ENCODE data around the gene PCDHGA10.
"Not testable (repeated sequence)": the region's sequence is repeated elsewhere in the genome, so short reads cannot be mapped to it uniquely, and the experiment has no call there.

PCDHGA10 gene

GRCh38 chr5:141413540-141414069 is 818 bp downstream of the PCDHGA10 start:
- TF ChIP-seq TAF1 (IDR thresholded peaks at IDR 0.05; ENCODE audit: borderline replicate concordance, insufficient read depth, low read length) (no peak), POLR2AphosphoS5 (IDR thresholded peaks at IDR 0.05; ENCODE audit: low read depth, low read length) (no peak), SIN3A (IDR thresholded peaks at IDR 0.05; ENCODE audit: borderline replicate concordance, insufficient read depth, low read length) (no peak), FOXP2 (optimal IDR thresholded peaks at IDR 0.05; ENCODE audit: borderline replicate concordance, extremely low read depth, extremely low read length, insufficient read depth) (no peak)
- TF ChIP-seq, protein P1, sequence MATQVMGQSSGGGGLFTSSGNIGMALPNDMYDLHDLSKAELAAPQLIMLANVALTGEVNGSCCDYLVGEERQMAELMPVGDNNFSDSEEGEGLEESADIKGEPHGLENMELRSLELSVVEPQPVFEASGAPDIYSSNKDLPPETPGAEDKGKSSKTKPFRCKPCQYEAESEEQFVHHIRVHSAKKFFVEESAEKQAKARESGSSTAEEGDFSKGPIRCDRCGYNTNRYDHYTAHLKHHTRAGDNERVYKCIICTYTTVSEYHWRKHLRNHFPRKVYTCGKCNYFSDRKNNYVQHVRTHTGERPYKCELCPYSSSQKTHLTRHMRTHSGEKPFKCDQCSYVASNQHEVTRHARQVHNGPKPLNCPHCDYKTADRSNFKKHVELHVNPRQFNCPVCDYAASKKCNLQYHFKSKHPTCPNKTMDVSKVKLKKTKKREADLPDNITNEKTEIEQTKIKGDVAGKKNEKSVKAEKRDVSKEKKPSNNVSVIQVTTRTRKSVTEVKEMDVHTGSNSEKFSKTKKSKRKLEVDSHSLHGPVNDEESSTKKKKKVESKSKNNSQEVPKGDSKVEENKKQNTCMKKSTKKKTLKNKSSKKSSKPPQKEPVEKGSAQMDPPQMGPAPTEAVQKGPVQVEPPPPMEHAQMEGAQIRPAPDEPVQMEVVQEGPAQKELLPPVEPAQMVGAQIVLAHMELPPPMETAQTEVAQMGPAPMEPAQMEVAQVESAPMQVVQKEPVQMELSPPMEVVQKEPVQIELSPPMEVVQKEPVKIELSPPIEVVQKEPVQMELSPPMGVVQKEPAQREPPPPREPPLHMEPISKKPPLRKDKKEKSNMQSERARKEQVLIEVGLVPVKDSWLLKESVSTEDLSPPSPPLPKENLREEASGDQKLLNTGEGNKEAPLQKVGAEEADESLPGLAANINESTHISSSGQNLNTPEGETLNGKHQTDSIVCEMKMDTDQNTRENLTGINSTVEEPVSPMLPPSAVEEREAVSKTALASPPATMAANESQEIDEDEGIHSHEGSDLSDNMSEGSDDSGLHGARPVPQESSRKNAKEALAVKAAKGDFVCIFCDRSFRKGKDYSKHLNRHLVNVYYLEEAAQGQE (IDR thresholded peaks at IDR 0.05; ENCODE audit: insufficient read depth in 1 of 2, low read depth in 2 of 2, low read length in 2 of 2): no peak

GRCh38 chr5:141417494-141418172 is 4.8 kb downstream of the PCDHGA10 start, which contains the start of gene PCDHGB7:
TSS of gene PCDHGB7 (plus strand) at chr5:141417677. CDS start at chr5:141417860, 183 bp downstream.
- TF ChIP-seq SIN3A (IDR thresholded peaks at IDR 0.05; ENCODE audit: borderline replicate concordance, insufficient read depth, low read length); FOXP2 (optimal IDR thresholded peaks at IDR 0.05; ENCODE audit: borderline replicate concordance, extremely low read depth, extremely low read length, insufficient read depth); TAF1 (IDR thresholded peaks at IDR 0.05; ENCODE audit: borderline replicate concordance, insufficient read depth, low read length): not testable (repeated sequence)

- TF ChIP-seq, protein P1 (IDR thresholded peaks at IDR 0.05; ENCODE audit: insufficient read depth in 1 of 2, low read depth in 2 of 2, low read length in 2 of 2): no peak
- no peak for TF ChIP-seq SIN3A (IDR thresholded peaks at IDR 0.05; ENCODE audit: borderline replicate concordance, insufficient read depth, low read length)
- no peak for TF ChIP-seq FOXP2 (optimal IDR thresholded peaks at IDR 0.05; ENCODE audit: borderline replicate concordance, extremely low read depth, extremely low read length, insufficient read depth)
- no peak for TF ChIP-seq TAF1 (IDR thresholded peaks at IDR 0.05; ENCODE audit: borderline replicate concordance, insufficient read depth, low read length)
- no peak for TF ChIP-seq POLR2AphosphoS5 (IDR thresholded peaks at IDR 0.05; ENCODE audit: low read depth, low read length)
Observed at GRCh38 chr5:141419074-141419880, 6.5 kb downstream of the PCDHGA10 start.

DNA sequence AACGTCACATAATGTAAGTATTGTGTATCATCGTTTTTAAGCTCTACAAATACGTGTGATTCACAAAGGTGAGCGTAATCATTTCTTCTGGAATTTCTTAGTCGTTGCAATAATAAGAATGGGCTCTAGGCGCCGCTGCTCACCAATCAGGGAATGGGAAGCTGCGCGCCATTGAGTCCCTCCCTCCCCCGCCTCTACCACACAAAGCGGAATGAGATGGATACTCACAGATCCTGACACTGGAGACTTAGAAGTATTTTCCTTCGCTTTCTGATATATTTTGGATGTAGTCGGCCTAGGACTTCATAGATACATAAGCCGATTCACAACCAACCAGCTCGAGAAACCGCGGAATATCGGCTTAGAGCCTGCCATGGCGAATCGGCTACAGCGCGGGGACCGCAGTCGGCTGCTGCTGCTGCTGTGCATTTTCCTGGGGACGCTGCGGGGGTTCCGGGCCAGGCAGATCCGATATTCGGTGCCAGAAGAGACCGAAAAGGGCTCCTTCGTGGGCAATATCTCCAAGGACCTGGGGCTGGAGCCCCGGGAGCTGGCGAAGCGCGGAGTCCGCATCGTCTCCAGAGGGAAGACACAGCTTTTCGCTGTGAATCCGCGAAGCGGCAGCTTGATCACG is 8.2 kb downstream of the PCDHGA10 start, which contains the start of gene PCDHGA11:
PCDHGA11 (plus strand) TSS at position 197 of the 634 bp plus-strand sequence; CDS start at position 374, 177 bp downstream.
- TF ChIP-seq SIN3A (IDR thresholded peaks at IDR 0.05; ENCODE audit: borderline replicate concordance, insufficient read depth, low read length) (no peak), TAF1 (IDR thresholded peaks at IDR 0.05; ENCODE audit: borderline replicate concordance, insufficient read depth, low read length) (no peak)

DNA sequence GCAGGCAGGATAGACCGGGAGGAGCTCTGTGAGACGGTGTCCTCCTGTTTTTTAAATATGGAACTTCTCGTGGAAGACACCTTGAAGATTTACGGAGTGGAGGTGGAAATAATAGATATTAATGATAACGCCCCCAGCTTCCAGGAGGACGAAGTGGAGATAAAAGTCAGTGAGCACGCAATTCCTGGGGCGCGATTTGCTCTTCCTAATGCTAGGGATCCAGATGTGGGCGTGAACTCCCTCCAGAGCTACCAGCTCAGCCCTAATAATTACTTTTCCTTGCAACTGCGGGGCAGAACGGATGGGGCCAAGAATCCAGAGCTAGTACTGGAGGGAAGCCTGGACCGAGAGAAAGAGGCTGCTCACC is 8.7 kb downstream of the PCDHGA10 start:
- TF ChIP-seq FOXP2 (optimal IDR thresholded peaks at IDR 0.05; ENCODE audit: borderline replicate concordance, extremely low read depth, extremely low read length, insufficient read depth): no peak
- no peak for TF ChIP-seq SIN3A (IDR thresholded peaks at IDR 0.05; ENCODE audit: borderline replicate concordance, insufficient read depth, low read length)
- TF ChIP-seq POLR2AphosphoS5 (IDR thresholded peaks at IDR 0.05; ENCODE audit: low read depth, low read length): no peak
- TF ChIP-seq, protein P1 (IDR thresholded peaks at IDR 0.05; ENCODE audit: insufficient read depth in 1 of 2, low read depth in 2 of 2, low read length in 2 of 2): no peak
- no peak for TF ChIP-seq TAF1 (IDR thresholded peaks at IDR 0.05; ENCODE audit: borderline replicate concordance, insufficient read depth, low read length)

Measured in PFSK-1 (cell line).